NT2/D1 (cell line): Measurements from ENCODE around the gene ZNF574.
"Not testable (repeated sequence)": the region's sequence is repeated elsewhere in the genome, so short reads cannot be mapped to it uniquely, and the experiment has no call there.

ENCODE experiments used
- DNase-seq: peaks from one replicate; pipeline ENCODE4 v3.0.0-alpha.2; 2011; ENCODE audit warnings: low read depth, low spot score
- H3K27me3 ChIP-seq: 2 replicates; pipeline ENCODE4 v1.6.0; 2011; ENCODE audit warnings: mild to moderate bottlenecking; ENCODE audit not compliant: insufficient read length, insufficient read depth
- H3K36me3 ChIP-seq: 2 replicates; pipeline ENCODE4 v1.6.1; 2011; ENCODE audit warnings: mild to moderate bottlenecking, low read length, mixed read lengths; ENCODE audit not compliant: insufficient read depth, insufficient read length
- H3K4me1 ChIP-seq: 2 replicates; pipeline ENCODE4 v1.5.1; 2011; ENCODE audit not compliant: insufficient read depth, insufficient read length
- H3K4me3 ChIP-seq: 2 replicates; pipeline ENCODE4 v1.5.1; 2011; ENCODE audit warnings: low read depth; ENCODE audit not compliant: insufficient read length
- H3K9ac ChIP-seq: 2 replicates; pipeline ENCODE4 v1.6.0; 2011; ENCODE audit warnings: low read depth; ENCODE audit not compliant: insufficient read length
- H3K9me3 ChIP-seq: 2 replicates; pipeline ENCODE4 v1.5.1; 2011; ENCODE audit warnings: mild to moderate bottlenecking, low read length; ENCODE audit not compliant: insufficient read depth
- SUZ12 ChIP-seq: IDR thresholded peaks from 2 replicates; pipeline ENCODE4 v1.6.1; 2011; ENCODE audit not compliant: insufficient read length, insufficient read depth; ENCODE audit errors: extremely low read depth
- YY1 ChIP-seq: IDR thresholded peaks from 2 replicates; pipeline ENCODE4 v1.6.1; 2011; ENCODE audit not compliant: insufficient read length, insufficient read depth
- ZNF274 ChIP-seq: IDR thresholded peaks from 2 replicates; pipeline ENCODE4 v1.6.1; 2011; ENCODE audit warnings: mild to moderate bottlenecking, low read depth, low read length

Gene ZNF574

GRCh38 chr19:42096255-42096837 lies 20.4 kb downstream of the ZNF574 start:
- TF ChIP-seq SUZ12 = no peak
- TF ChIP-seq YY1 = no peak
- no peak for TF ChIP-seq ZNF274
- H3K4me3 ChIP-seq = no peak overlapping the region

GRCh38 chr19:42097461-42097860 lies 21.5 kb downstream of the ZNF574 start:
- no peaks in the 10 kb centered on the region for H3K27me3 ChIP-seq
- TF ChIP-seq SUZ12 (no peak), ZNF274 (no peak), YY1 (no peak)
- H3K36me3 ChIP-seq = no peaks in the 10 kb centered on the region
- DNase-seq = no peak
- H3K9me3 ChIP-seq = no peaks in the 10 kb centered on the region
- H3K4me3 ChIP-seq = no peak overlapping the region
- H3K9ac ChIP-seq = no peak overlapping the region
- H3K4me1 ChIP-seq = peaks cover 9% of the 10 kb centered on the region

More at GRCh38 chr19:42096255-42096837, 20.4 kb downstream of the ZNF574 start:
- Histone ChIP-seq H3K4me1 (peaks cover 9% of the 10 kb centered on the region), H3K9me3 (no peaks in the 10 kb centered on the region), H3K27me3 (no peaks in the 10 kb centered on the region), H3K9ac (no peak overlapping the region), H3K36me3 (no peaks in the 10 kb centered on the region)
- no peak for DNase-seq

GRCh38 chr19:42098781-42099180 lies 22.8 kb downstream of the ZNF574 start:
- TF ChIP-seq ZNF274 (no peak), SUZ12 (no peak), YY1 (no peak)
- DNase-seq = no peak

GRCh38 chr19:42099336-42099925 lies 23.5 kb downstream of the ZNF574 start:
- no peak for TF ChIP-seq SUZ12
- no peak for TF ChIP-seq YY1
- no peak for TF ChIP-seq ZNF274
- H3K4me3 ChIP-seq = no peak overlapping the region
- H3K9me3 ChIP-seq = no peaks in the 10 kb centered on the region
- no peaks in the 10 kb centered on the region for H3K36me3 ChIP-seq
- no peak overlapping the region for H3K9ac ChIP-seq
- no peak for DNase-seq
- H3K27me3 ChIP-seq = no peaks in the 10 kb centered on the region
- H3K4me1 ChIP-seq = peaks cover 4% of the 10 kb centered on the region

More at GRCh38 chr19:42098781-42099180, 22.8 kb downstream of the ZNF574 start:
- no peaks in the 10 kb centered on the region for H3K27me3 ChIP-seq
- H3K9me3 ChIP-seq = no peaks in the 10 kb centered on the region
- H3K9ac ChIP-seq = no peak overlapping the region
- peaks cover 7% of the 10 kb centered on the region for H3K4me1 ChIP-seq
- H3K36me3 ChIP-seq = no peaks in the 10 kb centered on the region
- no peak overlapping the region for H3K4me3 ChIP-seq

GRCh38 chr19:42100241-42100640 lies 24.3 kb downstream of the ZNF574 start:
- not testable (repeated sequence) for H3K4me3 ChIP-seq, DNase-seq, H3K9me3 ChIP-seq, H3K9ac ChIP-seq, H3K27me3 ChIP-seq, H3K4me1 ChIP-seq, H3K36me3 ChIP-seq

- H3K36me3 ChIP-seq = no peaks in the 10 kb centered on the region
- no peaks in the 10 kb centered on the region for H3K27me3 ChIP-seq
- H3K4me1 ChIP-seq = peaks cover 6% of the 10 kb centered on the region
- H3K9ac ChIP-seq = no peak overlapping the region
- TF ChIP-seq SUZ12 = no peak
- TF ChIP-seq ZNF274 = no peak
- TF ChIP-seq YY1 = no peak
- H3K4me3 ChIP-seq = no peak overlapping the region
- no peak for DNase-seq
- no peaks in the 10 kb centered on the region for H3K9me3 ChIP-seq
These were observed 26.9 kb downstream of the ZNF574 start for GRCh38 chr19:42102877-42103276.

- Histone ChIP-seq H3K4me3 (no peak overlapping the region), H3K9ac (no peak overlapping the region), H3K4me1 (peaks cover 7% of the 10 kb centered on the region), H3K36me3 (no peaks in the 10 kb centered on the region), H3K9me3 (no peaks in the 10 kb centered on the region), H3K27me3 (no peaks in the 10 kb centered on the region)
- TF ChIP-seq YY1 = no peak
- no peak for TF ChIP-seq ZNF274
- TF ChIP-seq SUZ12 = no peak
- DNase-seq = no peak
These were observed 29.4 kb downstream of the ZNF574 start for GRCh38 chr19:42105368-42105767.
